Ammon's horn (tissue), 1 donor: ENCODE data around the gene CHERP.
"Not testable (repeated sequence)": the region's sequence is repeated elsewhere in the genome, so short reads cannot be mapped to it uniquely, and the experiment has no call there.

Experiments used
- DNase-seq: peaks from one replicate; pipeline ENCODE4 v3.0.0-alpha.2; 2016; ENCODE audit warnings: low spot score

The CHERP gene

DNA sequence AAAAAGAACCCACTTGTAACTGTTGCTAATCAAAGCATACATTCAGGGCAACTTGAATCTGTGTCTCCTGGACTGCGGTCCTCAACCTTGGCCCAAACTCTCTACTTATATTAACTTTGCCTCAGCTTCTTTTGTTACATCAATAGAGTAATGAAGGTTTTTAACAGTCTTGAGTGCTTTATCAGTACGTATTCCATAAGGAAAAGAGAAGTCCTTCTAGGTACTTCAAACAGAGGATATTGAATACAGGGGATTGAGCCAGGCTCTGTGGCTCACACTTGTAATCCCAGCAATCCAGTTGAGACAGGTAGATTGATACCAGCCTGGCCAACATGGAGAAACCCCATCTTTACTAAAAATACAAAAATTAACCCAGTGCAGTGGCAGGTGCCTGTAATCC lies 69.2 kb downstream of the CHERP start:
- DNase-seq, result no peak

DNA sequence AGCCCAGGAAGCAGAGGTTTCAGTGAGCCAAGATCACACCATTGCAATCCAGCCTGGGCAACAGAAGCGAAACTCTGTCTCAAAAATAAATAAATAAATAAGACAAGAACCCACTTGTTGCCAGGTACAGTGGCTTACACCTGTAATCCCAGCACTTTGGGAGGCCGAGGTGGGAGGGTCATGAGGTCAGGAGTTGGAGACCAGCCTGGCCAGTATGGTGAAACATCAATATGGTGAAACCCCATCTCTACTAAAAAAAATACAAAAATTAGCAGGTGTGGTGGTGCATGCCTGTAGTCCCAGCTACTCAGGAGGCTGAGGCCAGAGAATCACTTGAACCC lies 69.7 kb downstream of the CHERP start:
- not testable (repeated sequence) for DNase-seq

DNA sequence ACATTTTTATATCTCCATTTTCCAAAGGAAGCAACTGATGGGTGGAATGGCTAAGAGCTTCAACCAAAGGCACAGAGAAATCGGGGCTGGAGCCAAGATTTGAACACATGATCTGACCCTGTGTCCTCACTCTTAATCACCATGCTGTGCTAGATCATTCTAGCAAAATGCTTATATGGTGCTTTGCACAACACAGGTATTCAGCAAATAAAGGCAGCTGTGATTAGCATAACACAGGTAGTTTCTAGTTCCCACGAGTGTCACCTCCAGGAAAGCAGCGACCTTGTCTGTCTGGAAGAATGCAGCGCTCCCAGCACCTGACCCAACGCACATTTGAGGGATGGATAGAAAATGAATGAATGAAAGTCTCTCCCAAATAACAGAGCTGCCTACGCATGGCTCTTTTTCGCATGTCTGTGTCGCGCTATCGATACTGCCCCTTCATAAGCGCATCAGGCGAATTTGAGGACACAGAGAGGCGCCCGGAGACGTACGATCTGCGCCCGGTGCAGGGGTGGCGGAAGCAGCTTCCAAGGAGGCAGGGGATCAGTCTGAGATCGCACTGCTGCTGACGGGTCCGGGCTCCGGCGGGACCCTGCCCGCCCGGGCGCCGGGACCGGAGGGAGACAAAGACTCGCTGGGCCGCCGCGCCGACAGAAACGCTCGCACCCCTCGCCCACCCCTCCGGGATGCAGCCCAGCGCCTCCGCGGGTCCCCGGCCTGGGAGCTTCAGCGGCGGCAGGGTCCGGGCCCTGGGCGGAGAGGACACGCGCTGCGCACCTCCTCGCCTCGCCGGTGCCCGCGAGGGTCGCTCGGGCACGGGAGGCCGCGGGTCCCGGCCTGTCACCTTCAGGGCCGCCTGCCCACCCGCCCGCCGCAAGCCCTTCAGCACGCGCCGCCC lies 71.1 kb downstream of the CHERP start:
- DNase-seq, result no peak

DNA sequence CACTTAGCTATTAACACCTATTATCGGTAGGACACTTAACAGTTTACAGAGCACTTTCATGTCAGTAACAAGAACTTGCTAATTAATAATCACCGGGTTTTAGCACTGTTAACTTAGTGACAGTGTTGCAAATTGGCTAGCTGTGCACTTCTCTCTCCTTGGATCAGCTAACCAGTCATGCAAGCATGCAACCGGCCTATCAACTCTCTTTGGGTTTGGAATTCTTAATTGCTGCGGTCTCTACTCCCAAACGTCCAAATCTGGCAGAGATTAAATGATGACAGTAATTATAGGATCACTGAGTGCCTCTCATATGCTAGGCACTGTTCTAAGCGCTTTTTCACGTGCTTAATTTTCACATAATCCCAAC lies 71.7 kb downstream of the CHERP start:
- no peak for DNase-seq
